ENCODE data around the gene METTL23. TPM values are rescaled to one million over a fixed set of nuclear protein-coding genes. Genes with fewer than 3 reads are reported as not detected.
A peak's percentile ranks its signal among the peaks of the same experiment; 100 is the strongest.
"Not testable (repeated sequence)": the region's sequence is repeated elsewhere in the genome, so short reads cannot be mapped to it uniquely, and the experiment has no call there.

The METTL23 gene
- total RNA-seq, 1 experiment from 2014 or later = 60.8 TPM

DNA sequence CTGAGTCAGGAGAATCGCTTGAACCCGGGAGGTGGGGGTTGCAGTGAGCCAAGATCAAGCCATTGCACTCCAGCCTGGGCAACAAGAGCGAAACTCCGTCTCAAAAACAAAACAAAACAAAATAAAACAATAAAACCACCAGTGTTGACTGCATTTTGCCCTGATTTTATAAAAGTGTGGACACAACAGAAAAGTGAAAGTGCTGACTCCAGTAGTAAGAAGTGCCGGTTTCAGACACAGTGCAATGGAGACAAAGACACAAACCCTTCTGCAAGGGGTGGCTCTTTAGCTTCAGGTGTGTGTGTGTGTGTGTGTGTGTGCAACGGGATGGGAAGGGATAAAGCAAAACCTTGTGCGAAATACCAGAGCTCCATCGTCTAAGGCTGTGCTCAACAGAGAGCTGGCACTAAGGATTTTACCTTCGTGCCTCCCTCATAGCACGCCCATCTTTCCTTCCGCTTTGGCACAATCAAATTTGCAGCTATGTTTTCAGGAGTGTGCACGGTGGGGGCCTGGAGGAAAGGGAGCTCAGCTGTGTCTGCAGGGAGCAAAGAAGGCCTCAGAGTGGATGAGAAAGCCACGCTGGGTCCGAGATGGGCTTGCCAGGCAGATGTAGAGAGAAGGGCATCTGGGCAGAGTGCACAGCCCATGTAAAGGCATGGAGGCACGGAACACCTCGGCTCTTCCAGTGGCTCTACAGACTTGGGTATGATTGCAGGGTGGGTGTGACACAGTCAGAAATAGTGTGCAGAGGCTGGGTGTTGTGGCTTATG, 31.4 kb upstream of the METTL23 start:
- no peak for DNase-seq (ENCODE audit: low read depth)

DNA sequence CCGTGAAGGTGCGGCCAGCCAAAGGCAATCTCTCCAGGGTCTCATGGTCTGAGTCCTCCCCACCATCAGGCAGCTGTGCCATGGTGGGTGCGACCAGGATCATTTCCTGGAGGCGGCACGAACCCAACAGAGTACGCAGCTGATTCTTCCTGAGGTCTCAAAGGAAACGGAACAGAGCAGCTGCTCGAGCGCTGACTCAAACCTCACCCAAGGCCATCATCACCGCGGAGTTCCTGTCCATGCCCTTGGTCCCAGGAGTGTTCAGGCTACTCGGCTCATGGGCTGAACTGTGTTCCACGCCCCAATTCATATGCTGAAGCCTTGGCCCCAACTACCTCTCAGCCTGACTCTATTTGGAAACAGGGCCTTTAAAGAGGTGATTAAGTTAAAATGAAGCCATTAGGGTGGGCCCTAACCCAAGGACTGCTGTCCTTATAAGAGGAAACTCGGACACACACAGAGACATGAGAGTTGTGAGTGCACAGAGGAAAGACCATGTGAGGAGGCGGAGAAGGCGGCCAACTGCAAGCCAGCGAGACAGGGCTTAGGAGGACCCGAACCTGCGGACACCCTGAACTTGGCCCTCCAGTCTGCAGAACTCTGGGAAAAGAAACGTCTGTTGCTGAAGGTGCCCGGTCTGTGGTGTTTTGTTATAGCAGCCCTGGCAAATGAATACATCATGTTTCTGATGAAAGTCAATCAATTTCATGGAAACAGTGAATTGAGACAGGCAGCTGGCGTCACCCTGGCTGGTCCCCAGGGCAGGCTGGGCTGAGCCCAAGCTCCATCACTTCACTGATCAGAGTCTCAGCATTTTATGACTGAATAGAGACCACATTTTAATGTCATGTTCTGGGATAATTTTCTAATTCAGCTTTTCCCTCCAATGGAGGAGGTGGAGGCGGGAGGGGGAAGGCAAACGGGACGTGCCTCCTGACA, 29.6 kb upstream of the METTL23 start:
- DNase-seq (ENCODE audit: low read depth) = no peak

DNA sequence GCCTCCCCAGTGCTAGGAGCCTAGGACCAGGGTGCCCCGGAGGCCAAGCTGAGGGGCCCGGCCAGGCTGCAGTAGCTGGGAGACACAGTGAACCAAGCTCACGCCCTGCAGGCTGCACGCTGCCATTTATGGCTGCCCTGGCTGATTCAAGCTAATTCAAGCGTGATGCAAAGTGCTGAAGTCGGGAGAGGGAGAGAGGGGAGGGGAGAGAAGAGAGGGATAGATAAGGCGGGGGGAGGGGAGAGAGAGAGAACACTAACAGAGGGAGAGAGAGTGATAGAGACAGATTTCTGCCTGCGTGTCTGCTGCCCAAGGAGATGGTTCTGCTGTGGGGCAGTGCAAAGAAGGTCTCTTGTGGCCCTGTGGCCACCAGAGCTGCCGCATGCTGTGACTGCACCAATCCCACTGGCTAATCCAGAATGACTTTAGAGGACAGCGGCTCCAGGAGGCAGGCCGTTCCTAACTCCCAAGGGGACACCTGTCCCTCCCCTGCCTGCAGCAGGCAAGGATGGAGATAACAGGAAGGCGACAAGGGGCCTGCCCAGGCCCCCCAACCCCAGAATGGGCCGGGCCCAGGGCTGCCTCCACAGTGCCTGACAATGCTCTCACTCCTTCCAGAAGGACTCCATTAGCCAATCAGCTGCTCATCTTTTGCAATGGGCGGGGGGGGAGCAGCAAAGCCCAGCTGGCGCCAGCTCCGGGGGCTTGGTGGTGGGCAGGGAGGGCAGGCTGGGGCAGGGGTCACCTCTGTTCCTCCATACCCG, 28.8 kb upstream of the METTL23 start:
- peak; percentile 39 for DNase-seq (ENCODE audit: low read depth)

DNA sequence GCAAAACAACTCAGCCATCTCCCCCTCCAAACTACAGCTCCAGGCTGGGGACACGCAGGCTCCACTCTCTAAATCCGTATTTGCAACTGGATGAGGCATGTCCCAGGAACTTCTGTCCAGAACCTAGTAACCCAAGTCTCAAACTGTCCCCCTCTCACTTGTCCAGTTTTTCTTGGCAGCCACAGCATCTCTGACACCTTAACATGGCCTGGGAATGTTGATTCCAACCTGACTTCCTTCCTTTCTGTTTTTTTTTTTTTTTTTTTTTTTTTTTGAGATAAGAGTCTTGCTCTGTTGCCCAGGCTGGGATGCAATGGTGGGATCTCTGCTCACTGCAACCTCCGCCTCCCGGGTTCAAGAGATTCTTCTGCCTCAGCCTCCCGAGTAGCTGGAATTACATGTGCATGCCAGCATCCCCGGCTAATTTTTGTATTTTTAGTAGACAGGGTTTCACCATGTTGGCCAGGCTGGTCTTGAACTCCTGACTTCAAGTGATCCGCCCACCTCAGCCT, 28.1 kb upstream of the METTL23 start:
- not testable (repeated sequence) for DNase-seq (ENCODE audit: low read depth)

DNA sequence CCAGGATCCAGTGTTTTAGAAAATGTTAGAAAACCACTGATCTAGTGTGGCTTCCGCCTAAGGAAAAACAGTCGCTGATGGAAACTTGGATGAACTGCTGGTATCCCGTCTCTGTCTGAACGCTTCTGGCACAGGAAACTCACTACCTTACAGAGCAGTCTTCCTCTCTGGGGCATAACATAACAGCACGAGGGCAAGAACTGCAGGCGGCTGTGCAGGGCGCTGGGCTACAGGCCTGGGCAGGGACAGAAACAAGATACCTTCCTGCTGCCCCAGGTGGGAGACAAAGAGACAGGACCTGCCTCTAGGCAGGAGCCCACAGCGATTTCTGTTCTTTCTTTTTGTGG, 26.4 kb upstream of the METTL23 start:
- no peak for DNase-seq (ENCODE audit: low read depth)

DNA sequence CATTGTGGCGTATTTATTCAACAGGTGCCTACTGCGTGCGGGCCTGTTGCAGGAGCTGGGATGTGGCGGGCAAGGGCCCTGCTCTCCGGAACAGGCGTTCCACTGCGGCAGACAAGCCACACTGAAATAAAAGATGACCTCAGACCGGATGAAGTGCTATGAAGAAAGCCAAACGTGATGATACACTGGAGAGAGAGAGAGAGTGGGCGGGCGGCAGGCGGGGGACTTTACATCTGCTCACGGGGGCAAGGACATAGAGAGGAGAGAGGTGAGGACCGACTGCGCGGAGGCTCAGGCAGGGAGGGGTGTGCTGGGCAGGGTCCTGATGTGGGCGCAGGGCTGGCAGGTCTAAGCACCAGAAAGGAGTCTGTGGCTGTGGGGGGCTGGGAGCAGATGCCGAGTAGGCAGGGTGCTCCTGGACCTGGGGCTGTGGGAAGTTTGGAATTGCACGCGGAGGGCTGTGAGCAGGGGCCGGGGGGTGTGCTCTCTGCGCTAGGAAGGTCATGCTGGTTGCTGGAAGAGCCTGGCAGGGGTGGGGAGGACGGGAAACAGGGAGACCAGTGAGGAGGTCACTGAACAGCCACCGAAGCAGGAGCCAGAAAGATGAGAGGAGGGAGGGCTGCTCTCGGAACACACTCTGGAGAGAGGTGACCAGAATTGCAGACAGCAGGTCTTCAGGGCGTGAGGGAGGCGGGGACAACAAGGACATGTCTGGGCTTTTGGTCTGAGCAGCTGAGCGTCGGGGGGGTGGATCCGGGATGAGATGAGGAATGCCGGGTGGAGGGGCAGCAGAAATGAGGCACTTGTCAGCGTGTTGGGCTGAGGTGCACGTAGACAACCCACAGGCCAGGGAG, 25.8 kb upstream of the METTL23 start:
- no peak for DNase-seq (ENCODE audit: low read depth)

DNA sequence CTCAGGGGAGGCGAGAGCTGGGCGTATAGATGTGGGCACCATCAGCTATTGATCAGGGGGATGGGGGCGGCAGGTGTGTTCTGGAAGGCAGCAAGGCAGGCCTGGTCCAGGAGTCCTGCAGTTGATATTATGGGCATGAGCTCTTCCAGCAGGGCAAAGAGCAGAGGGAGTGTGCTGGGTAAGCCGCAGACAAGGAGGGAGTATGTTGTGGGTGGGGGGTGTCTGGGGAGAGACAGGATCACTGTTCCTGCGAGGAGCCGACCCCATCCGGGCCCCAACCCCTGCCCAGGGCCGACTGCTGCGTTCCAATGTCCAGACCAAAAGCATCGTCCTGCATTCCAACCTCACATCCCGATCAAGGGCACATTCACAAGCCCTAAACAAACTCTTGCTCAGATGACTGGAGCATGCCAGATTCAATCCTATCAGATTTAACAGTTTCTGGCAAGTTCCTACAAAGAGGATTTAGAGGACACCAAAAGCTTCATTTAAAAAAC, 25.1 kb upstream of the METTL23 start:
- DNase-seq (ENCODE audit: low read depth) = no peak

DNA sequence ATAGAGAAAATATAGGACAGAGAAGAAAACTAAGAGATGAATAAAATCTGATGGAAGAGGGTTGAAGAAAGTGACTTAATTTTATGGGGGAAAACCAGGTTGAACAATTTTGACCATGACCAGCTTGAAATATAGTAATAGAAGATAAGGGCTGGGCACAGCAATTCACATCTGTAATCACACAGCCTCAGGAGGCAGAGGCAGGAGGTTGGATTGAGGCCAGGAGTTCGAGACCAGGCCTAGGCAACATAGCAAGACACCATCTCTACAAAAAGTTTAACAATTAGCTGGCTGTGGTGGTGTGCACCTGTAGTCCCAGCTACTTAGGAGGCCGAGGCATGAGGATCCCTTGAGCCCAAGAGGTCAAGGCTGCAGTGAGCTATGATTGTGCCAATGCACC, 24.6 kb upstream of the METTL23 start:
- no peak for DNase-seq (ENCODE audit: low read depth)

DNA sequence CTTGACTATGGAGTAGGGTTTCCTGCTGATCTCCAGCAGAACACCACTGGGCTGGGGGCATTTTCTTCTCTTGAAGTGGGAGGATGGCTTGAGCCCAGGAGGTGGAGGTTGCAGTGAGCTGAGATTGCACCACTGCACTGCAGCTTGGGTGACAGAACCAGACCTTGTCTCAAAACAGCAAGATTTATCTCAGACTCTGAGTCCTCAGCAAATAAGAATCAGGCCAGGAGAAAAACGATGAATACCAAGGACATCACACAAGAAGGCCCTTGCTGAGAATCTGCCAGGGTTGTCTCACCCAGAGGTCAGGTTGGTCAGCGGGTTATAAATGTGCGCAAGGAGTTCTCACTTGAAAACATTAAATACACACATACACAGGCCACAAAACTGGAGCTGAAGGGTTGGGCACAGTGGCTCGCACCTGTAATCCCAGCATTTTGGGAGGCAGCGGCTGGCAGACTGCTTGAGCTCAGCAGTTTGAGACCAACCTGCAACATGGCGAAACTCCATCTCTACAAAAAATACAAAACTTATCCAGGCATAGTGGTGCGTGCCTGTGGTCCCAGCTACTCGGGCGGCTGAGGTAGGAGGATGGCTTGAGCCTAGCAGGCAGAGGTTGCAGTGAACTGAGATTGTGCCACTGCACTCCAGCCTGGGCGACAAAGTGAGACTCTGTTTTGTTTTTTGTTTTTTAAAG, 23.6 kb upstream of the METTL23 start:
- DNase-seq (ENCODE audit: low read depth) = no peak

DNA sequence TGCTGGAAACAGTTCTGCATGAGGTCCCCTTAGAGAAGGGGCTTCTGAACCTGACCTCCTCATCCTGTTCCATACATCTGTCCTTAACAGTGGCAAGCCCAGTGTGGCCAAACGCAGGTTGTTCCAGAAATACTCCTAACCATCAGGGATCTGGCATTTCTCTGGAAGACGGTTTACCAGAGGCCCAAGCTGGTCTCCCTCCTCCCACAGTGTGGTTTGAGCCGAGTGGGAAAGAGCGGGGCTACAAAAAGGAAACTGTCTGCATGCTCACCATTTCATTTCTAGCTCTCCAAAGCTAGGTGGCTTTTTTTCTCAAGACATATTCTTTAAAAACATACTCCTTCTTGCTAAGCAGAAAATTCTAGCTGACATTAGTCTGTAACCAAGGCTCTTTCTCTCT, 21.8 kb upstream of the METTL23 start:
- no peak for DNase-seq (ENCODE audit: low read depth)

DNA sequence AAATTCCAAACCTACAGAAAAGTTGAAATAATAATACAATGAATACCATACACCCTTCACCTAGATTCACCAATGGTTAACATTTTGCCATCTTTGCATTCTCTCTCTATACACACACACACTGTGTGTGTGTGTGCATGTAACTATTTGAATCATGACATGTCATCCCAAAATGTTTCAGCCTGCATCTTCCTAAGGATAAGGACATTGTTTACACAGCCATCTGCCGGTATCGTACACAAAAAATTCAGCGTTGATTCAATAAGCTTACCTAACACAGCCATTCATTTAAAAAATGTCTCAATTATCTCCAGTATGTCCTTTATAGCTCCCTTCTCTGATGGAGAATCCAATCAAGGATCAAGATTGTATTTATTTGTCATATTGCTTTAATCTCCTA, 19.8 kb upstream of the METTL23 start:
- no peak for DNase-seq (ENCODE audit: low read depth)

DNA sequence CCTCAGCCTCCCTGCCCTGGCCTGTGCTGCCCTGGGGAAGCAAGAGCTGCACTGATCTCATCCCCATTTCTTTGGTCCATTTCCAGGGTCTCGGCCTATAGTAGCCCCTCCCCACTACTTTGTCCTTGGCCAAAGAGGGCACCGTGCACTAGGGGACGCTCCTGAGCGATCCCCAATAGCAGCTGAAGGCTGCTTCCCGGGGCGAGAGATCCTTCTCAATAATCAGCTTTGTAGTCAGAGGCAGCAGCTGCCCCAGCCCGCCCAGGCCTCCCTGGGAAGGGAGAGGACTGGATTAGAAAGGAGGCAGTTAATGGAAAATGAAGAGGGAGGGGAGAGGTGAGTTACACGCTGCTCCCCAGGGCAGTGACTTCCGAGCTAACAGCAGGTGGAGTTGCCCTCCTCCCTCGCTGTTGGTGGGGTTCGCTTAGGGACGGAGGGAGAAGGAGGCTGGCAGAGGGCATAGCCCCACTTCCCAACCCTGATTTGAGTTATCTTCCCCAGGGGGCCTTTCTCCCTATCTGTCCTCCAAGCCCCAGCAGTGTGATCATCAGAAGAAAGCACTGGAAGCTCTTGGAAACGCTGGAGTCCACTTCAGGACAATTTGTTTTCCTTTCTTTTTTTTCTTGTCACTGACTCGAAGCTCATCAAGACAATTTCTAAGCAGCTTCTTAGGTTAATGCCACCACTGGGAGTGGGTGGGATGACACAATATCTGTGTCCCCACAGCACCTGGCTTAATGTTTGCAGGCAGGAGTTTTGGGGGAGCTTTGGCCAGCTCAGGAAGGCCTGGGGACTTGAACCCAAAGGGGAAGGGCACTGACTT, 18.4 kb upstream of the METTL23 start:
- no peak for DNase-seq (ENCODE audit: low read depth)

DNA sequence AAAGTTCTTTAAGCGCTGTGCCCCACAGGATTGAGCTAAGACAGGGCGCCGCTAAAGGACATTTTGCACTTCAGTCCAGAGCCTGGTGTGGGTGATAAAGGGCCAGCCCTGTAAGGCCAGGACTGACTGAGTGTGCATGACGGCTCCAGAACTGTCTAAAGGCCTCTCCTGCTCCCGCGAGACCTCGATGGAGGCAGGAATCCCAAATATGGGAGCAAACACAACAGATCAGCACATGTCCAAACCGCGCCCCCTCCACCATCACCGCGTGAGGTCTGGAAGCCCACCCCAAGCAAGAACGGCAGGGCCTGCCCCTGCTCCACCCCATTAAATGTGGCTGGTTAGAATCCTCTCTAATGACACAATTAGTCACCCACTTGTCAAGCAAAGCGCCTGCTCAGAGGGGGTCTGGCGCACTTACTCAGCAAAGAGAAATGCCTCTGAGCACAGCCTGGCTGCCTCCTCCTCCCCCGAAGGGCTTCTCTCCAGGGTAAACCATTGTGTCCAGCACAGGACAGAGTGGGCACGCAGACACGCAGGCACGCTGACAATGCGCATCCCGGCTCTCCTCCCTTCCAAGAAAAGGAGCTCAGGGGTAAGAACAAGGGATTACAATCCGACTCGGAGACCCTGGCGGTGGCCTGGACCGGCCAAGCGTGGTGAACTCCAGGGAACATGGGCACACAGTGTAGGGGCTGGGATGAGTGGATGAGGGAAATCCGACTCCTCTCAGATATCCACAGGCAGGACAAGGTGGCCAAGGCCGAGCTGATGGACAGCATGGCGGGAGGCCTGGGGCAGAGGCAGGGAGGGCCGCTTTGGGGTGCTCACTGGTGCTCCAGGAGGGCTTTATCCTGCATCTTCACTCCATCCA, 17.3 kb upstream of the METTL23 start:
- peak; percentile 94 for DNase-seq (ENCODE audit: low read depth)

DNA sequence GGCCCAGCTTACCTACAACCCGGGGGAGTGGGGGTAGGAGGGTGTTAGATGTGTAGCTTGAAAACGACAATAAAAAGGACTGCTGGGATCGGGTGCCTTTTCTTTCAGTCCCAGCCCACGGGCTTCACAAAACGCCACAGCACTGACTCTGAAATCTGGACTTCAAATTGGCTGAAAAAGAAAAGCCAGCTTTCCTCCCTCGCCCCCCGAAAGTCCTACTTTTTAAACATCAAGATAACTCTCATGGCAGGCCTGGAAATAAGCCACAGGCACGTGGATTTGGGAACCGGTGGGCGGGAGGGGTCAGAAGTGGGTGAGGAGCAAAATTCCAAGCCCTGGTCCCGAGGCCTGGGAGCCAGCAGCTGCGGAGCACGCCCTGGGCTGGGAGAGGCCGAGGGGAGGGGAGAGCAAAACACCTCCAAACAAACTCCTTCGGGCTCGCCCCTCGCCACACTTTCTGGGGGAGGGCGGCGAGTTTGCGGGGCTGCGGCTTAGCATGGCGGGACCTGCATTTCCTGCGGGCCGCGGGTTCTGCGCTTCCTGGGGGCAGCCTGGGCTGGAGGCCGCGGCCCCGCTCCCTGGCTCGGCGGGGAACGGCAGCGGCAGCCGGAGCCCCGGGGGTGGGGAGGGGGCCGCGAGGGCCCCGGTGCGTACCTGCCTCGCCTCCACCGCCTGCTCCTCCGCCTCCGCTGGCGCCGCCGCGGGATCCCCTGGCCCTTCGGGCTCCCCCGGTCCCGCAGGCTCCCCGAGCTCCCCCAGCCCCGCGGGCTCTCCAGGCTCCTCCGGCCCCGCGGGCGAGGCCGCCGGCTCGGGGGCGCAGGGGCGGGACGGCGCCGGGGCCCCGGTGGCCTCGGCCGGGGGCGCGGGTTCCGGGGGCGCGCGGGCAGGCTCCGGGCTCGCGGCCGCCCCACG, 16.4 kb upstream of the METTL23 start:
- peak; percentile 37 for DNase-seq (ENCODE audit: low read depth)

DNA sequence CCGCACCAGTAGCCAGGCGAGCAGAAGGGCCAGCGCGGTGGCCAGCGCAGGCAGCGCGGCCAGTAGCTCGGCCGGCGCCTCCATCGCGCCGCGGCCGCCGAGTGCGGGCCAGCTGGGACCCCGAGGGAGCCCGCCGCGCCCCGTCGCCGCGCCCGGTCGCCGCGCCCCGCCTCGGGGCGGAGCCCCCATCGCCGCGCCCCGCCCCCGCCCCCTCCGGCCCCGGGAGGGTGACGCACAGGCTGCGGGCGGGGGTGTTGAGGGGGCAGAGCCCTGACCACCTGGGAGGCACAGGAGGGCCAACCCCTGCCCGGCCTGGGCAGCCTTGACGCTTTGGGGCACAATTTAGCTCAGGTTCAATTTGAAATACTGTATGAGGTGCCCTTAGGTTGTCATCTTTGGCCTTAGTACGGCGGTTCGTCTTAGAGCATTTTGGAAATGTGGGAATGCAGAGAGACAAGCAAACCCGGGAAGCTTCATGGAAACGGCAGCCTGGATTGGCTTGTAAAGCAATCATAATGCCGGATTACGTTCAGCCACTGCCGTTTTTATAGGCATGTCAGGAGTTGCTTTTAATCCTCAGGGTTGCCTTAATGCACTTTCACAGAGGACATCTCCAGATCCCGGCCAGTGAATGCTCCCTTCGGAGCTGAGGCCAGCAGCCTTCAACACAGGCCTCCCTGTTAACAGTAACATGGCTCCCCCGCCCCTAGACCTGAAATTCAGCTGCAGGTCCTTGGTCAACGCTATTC, 15.6 kb upstream of the METTL23 start, which contains the start of gene MXRA7:
MXRA7 (minus strand) TSS at position 103 of the 749 bp plus-strand sequence; CDS start at position 84, 19 bp downstream.
- DNase-seq (ENCODE audit: low read depth) = peak; percentile 63

DNA sequence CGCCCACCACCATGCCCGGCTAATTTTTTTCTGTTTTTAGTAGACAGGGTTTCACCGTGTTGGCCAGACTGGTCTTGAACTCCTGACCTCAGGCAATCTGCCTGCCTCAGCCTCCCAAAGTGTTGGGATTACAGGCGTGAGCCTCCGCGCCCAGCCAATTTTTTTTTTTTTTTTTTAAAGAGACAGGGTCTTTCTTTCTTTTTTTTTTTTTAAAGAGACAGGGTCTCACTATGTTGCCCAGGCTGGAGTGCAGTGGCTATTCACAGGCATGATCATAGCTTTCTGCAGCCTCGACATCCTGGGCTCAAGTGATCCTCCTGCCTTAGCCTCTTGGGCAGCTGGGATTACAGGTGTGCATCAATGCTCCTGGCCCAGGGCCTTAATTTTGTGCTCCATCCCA, 14.3 kb upstream of the METTL23 start:
- DNase-seq (ENCODE audit: low read depth) = not testable (repeated sequence)
